Measurements from ENCODE around the gene KIRREL3.

The KIRREL3 gene

DNA sequence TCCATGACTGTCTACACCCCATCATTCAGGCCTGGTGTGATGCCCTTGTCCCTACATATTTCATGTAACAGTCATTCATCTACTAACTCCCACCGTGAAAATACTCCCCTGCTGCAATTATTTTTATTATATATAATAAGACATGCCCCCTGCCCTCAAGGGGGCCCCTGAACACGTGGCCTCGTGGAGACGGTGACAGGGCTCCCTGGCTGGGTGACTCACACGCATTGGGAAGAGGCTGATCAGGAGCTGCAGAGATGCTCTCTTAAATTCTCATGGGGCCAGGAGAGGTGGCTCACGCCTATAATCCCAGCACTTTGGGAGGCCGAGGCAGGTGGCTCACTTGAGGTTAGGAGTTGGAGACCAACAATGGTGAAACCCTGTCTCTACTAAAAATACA lies 556.5 kb downstream of the KIRREL3 start:
- no peak for DNase-seq (ENCODE audit: low read depth in 2 of 2)

DNA sequence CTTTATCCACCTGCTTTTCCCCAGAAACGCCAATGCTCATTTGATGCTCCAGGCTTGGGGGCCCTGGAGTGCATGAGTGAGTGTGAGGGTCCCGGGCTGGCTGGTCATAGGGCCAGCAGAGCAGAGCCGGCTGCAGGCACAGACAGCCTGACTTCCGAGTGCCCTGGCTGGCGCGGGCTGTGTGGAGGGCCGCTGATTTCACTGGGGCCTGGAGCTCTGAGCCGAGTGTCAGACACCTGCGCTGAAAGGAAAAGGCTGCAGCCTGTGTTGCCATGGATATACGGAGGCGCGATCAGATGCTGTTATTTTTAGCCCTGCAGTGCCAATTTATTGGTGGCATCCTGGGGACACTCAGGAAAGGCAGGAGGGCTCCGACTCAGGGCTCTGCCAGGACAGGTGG lies 557.5 kb downstream of the KIRREL3 start:
- DNase-seq (ENCODE audit: low read depth in 2 of 2): no peak

DNA sequence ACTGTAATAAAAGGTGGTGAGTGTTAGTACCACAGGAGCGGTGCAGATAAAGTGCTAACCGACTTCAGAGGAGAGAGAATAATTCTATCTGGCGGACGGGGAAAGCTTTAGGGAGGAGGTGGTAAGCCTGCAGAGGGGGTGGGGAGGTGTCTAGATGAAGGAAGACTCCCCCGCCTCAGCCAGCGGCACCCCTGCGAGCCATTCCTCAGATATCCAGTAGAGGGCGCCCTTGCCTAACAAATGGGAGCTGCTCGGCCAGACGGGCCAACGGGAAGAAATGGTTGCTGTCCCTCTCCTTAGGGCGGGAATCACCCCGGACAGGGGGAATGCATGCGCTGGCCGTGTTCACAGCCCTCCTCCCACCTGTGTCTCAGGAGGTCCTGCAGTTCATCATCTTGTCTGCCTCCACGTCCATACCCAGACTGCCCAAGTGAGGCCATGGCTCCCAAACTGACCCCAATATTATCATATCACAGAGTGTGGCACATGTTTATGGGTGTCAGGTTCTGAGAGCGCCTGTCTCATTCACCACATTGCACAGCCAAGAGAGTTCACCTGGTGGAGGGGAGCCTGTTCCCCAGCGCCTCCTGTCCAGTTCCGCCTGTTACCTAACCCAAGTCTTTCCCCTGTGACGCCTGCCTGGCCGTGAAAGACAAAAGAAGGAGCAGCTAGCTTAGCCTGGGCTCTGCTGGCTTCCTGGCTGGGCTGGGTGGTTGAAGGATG lies 559.6 kb downstream of the KIRREL3 start:
- DNase-seq (ENCODE audit: low read depth in 2 of 2): peak; percentile 29 to 32

DNA sequence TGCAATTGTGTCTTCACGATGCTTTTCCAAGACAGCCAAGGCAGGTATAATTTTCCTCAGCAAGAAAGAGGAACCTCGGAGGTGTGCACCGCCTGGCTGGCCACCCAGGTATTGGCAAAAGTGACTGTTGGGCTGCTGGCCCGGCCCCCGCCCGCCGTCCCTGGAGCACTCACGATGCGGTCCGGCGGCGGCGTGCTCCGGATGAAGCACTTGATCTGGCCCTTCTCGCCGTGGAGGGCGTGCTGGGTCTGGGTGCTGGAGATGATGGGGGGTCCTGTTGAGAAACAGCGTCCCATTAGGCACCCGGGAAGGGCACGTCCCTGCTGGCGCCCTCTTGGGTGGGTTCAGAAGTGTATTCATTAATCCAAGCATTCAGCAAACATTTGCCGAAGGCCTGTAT lies 560.3 kb downstream of the KIRREL3 start:
- no peak for DNase-seq (ENCODE audit: low read depth in 2 of 2)

- no peak for DNase-seq (ENCODE audit: low read depth in 2 of 2)
These were observed 561.9 kb downstream of the KIRREL3 start for GRCh38 chr11:126438691-126439090.

GRCh38 chr11:126438272-126438671 lies 562.3 kb downstream of the KIRREL3 start:
- no peak for DNase-seq (ENCODE audit: low read depth in 2 of 2)

- no peak for DNase-seq (ENCODE audit: low read depth in 2 of 2)
These were observed 562.8 kb downstream of the KIRREL3 start for GRCh38 chr11:126437731-126438130.

DNA sequence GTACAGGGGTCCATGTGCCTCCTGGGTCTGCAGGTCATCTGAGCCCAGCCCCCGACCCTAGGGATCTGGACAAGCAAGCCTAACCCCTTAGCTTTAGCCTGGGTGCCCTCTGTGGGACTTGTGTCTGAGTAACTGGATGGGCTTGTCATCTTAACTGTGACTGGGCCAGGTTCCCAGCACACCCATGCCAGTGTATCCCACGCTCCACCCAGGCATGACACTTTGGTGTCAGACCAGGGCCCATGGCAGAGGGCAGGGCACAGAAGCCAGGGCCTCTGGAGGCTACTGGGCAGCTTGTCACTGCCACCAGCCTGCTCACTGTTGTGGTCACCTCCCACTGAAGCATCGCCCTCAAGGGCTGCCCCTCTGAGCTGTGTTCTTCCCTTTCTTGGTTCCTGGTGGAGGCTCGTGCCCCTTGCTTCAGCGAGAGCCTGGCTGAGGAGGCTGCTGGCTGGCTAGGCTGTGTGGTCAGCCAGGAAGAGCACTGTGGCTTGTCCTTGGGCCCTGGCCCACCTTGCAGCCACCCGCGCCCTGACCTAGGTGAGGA lies 564.3 kb downstream of the KIRREL3 start:
- no peak for DNase-seq (ENCODE audit: low read depth in 2 of 2)

DNA sequence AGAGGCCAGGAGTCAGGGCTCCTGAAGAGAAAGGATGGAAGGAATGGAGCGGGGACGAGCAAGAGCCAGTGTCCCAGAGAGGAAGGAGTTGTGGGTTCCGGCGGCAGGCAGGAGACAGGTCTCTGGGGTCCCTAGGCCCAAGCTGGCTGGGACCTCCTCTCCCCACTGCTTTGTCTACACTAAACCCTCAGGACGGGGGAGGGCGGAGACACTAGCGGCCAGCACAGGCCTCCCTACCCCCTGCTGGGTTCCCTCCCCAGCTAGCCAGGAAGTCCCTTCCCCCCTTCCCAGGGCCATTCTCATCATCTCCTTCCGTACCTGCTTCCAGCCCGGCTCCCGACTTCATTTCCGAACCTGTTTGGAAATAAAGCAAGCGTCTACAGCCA lies 565.6 kb downstream of the KIRREL3 start:
- DNase-seq (ENCODE audit: low read depth in 2 of 2): no peak

DNA sequence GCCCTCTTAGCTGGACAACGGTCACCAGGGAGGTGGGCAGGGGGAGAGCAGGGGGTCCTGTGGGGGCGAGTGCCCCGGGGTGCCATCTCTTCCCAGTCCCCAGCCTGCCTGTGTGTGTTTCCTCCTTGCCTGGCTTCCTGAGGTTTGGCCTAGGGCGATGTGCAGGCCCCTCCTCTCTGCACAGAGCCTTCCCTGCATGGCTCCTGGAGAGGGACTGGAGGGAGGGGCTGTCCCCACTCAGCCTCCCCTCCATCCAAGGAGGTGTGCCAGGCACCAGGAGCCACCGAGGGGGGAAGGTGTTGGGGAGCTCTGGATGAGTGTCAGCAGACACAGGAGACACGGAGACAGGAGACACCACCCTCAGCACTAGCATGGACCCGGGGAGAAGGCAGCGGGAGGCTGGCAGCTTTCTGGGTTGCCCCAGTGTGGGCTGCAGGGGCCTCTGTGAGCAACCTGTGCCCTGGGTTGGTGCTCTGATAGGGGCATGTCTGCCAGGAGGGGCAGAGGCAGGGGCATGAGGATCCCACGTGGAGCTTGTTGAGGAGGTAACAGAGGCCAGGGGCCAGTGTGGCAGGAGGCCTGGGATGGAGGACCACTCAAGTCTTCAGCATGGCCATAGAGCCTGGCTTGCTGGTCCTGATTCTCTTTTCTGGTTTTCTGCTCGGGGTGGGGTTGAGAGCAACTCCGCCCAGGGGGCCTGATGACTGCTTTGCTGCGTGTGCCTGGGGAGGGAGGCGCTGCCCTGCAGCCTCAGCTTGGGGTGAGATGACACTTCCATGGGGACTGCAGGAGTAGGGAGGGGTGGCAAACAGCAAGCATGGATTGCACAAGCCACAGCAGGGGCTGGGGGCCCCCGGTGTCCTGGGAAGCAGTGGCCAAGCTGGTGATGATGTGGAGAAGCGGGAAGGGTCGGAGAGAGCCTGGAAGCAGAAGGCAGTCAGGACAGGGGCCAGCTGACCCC lies 566.3 kb downstream of the KIRREL3 start:
- no peak for DNase-seq (ENCODE audit: low read depth in 2 of 2)

- no peak for DNase-seq (ENCODE audit: low read depth in 2 of 2)
These were observed 567.2 kb downstream of the KIRREL3 start for GRCh38 chr11:126433244-126433846.

DNA sequence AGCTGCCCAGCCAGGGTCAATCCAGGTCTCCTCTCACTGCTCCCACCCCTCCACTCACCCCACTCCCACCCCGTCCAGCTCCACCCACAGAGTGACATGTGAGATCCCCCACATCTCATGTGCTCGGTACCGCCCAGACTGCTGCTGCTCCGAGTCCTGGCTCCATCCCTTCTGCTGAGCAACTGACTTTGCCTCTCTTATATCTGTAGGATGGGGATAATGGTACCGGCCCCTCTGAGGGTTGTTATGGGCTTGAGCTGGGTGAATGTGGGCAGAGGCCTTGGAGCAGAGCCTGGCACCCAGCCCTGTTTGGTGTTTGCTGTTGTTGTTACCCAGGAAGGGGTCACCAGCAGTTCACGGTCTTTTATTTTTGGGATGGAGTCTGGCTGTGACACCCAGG lies 568.0 kb downstream of the KIRREL3 start:
- DNase-seq (ENCODE audit: low read depth in 2 of 2): no peak

- no peak for DNase-seq (ENCODE audit: low read depth in 2 of 2)
These were observed 568.5 kb downstream of the KIRREL3 start for GRCh38 chr11:126432065-126432461.

DNA sequence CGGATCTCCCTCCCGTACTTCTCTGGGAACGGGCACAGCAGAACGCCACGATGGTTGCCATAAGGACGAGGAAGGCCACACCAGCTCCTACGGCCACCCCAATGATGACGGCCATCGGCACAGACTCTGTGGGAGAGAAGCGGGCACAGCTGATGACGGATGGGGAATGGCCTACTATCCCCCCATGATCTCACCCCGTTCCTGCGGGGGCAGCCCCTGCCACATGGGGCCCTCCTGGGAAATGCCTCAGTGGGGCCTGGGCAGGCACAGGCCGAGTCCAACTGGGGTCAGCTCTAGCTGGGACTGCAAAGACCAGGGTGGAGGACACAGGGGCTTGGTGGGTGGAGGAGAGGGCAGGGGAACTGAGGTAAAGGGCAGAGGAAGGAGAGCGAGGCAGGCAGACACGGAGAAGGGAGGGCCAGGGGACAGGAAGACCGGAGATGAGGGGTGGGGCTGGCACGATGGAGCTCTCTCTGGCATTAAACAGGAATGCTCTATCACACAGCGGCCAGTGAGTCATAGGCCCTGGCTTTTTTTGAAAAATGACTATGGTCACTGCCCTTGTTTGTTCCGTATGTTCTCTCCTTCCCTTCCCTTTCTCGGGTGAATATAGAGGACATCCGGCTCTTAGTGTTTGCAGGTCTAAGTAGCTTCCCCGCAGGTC lies 569.0 kb downstream of the KIRREL3 start:
- DNase-seq (ENCODE audit: low read depth in 2 of 2): no peak

- no peak for DNase-seq (ENCODE audit: low read depth in 2 of 2)
These were observed 569.8 kb downstream of the KIRREL3 start for GRCh38 chr11:126430581-126431335.

DNA sequence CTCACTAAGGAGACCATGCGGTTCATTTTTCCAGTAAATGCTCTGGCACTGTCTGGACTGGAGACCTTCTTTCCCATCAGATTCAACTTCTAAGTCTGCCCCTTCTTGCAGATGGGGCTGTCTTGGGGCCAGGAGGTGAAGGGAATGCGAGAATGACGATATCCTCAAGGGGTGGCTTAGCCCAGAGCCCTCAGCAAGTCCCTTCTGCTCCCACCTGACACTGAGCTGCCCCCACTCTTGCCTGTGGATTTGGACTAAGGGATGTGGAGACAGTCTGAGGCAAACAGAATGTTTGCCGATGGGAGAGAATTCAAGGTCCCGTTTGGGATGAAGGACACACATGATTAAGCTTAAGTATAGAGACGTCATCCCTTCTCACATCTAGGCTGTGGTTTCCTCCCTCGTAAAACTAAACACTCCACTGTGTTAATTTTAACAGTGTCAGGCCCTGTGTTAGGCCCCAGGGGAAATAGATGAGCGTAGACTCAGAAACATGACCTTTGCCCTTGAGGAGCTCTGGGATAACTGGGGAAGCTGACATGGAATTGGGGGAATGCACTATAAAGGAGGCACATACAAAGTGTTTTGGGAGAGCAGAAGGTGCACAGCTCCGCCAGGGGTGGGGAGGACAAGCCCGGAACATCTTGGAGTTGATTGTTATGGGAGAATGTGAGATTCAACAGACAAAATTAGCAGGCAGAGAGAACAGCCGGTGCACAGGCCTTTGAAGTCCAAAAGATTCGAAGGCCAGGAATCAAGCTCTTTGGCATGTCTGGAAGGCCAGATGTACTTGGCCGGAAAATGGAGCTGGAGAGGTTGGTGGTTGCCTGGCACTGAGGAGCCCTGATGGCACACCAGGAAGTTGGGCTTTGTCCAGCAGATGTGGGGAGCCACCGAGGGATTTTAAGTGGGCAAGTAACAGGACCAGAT lies 573.5 kb downstream of the KIRREL3 start:
- no peak for DNase-seq (ENCODE audit: low read depth in 2 of 2)

- no peak for DNase-seq (ENCODE audit: low read depth in 2 of 2)
These were observed 574.5 kb downstream of the KIRREL3 start for GRCh38 chr11:126426106-126426505.

DNA sequence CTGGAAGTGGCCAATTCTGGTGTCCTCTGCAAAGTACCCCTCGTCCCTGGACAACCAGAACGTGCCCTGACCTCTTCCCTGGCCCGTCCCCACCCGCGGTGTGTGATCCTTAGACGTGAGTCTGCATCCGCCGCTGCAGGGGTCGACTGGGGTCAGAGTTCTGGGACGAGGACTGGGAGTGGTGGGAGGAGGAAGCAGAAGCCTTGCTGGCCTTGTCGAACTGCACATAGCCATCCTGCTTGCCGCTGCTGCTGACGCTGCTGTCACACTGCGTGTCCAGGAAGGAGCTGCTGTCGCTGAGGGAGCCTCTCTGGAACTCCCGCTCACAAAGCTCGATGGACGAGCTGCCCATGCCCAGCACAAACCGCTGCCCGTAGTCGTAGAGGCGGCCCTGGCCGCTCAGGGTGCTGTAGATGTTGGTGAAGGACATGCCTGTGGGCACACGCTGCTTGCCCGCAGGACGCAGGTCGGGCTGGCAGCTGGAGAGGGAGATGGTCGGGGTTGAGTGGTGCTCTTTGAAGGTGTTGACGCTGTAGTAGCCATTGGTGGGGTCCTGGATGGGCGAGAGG lies 576.0 kb downstream of the KIRREL3 start:
- DNase-seq (ENCODE audit: low read depth in 2 of 2): no peak

- no peak for DNase-seq (ENCODE audit: low read depth in 2 of 2)
These were observed 576.8 kb downstream of the KIRREL3 start for GRCh38 chr11:126423743-126424142.

- no peak for DNase-seq (ENCODE audit: low read depth in 2 of 2)
These were observed 577.4 kb downstream of the KIRREL3 start for GRCh38 chr11:126423154-126423553.

Data from stimulated activated CD8-positive, alpha-beta memory T cell treated with anti-CD3 and anti-CD28 coated beads, Interleukin-15, amount 100 ng/mL, for 4 hours (primary cell).